Bronchial epithelial cell (primary cell): ENCODE results near the gene APP. TPM values are rescaled to one million over a fixed set of nuclear protein-coding genes. Genes with fewer than 3 reads are reported as not detected.

Experiments used
- DNase-seq: peaks from one replicate; pipeline ENCODE4 v3.0.0-alpha.2; 2010; ENCODE audit warnings: low read depth
- FAIRE-seq: peaks from 2 replicates; lab custom pipeline; 2011; peaks lifted over from hg19 to GRCh38; lab: Jason Lieb, UNC
- H3K27me3 ChIP-seq: 2 replicates; pipeline ENCODE4 v1.5.1; 2011; ENCODE audit warnings: low read length; ENCODE audit not compliant: control insufficient read depth, insufficient read depth
- H3K36me3 ChIP-seq: 2 replicates; pipeline ENCODE4 v1.5.1; 2011; ENCODE audit warnings: low read length; ENCODE audit not compliant: control insufficient read depth, insufficient read depth
- H3K4me3 ChIP-seq: 2 replicates; pipeline ENCODE4 v1.5.1; 2011; ENCODE audit warnings: mild to moderate bottlenecking, low read depth, low read length, control low read depth
- total RNA-seq: library from RNA; depleted of rRNA; stranded (reverse); fragments of >200 nt; gene quantifications from 2 replicates; pipeline ENCODE4 v1.2.1, GENCODE V29; 2014
- TF ChIP-seq, protein P1 (sequence below): IDR thresholded peaks from 2 replicates; pipeline ENCODE4 v1.5.1; 2011; ENCODE audit warnings: mild to moderate bottlenecking, moderate library complexity, low read length, control low read depth, inconsistent platforms; ENCODE audit not compliant: insufficient read depth, severe bottlenecking

APP gene
- total RNA-seq, 1 donor from 2014 or later: 745 TPM

- TF ChIP-seq, protein P1, sequence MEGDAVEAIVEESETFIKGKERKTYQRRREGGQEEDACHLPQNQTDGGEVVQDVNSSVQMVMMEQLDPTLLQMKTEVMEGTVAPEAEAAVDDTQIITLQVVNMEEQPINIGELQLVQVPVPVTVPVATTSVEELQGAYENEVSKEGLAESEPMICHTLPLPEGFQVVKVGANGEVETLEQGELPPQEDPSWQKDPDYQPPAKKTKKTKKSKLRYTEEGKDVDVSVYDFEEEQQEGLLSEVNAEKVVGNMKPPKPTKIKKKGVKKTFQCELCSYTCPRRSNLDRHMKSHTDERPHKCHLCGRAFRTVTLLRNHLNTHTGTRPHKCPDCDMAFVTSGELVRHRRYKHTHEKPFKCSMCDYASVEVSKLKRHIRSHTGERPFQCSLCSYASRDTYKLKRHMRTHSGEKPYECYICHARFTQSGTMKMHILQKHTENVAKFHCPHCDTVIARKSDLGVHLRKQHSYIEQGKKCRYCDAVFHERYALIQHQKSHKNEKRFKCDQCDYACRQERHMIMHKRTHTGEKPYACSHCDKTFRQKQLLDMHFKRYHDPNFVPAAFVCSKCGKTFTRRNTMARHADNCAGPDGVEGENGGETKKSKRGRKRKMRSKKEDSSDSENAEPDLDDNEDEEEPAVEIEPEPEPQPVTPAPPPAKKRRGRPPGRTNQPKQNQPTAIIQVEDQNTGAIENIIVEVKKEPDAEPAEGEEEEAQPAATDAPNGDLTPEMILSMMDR: no peak
- FAIRE-seq (no peak), DNase-seq (no peak)
- Histone ChIP-seq H3K27me3 (no peaks in the 10 kb centered on the region), H3K4me3 (peak overlapping the region; percentile 87), H3K36me3 (no peaks in the 10 kb centered on the region)
Measured at GRCh38 chr21:26169611-26170470, 729 bp downstream of the APP start.

DNA sequence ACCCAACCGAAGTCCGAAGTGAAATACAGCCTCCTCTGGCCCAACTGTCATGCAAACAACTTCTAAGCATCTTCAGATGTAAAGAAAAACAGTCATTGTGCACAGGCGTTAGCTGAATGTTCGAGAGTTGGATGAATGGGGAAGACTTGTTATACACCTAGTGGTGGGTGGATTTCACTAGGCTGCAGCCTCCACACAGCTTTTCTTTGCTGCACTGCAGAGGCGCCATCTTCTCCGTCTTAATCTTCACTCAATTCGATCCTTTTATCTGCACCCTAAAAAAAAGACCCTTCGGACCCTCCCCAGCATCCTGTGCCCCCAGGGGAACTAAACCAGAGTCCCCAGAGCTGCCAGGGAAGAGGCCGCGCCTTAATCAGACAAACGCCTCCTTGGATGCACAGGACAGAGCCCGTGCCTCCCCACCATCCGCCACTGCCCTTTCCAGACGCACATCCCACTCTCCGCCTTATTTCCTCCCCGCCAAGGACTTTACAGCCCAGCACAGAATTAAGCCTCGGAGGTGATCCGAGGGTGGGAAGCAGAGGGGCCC lies 1.4 kb downstream of the APP start:
- DNase-seq (no peak), FAIRE-seq (no peak)
- H3K36me3 ChIP-seq: no peaks in the 10 kb centered on the region
- H3K27me3 ChIP-seq: no peaks in the 10 kb centered on the region
- TF ChIP-seq, protein P1: peak; percentile 36
- H3K4me3 ChIP-seq: peak overlapping the region; percentile 87

GRCh38 chr21:26168371-26168770 lies 2.2 kb downstream of the APP start:
- no peaks in the 10 kb centered on the region for H3K36me3 ChIP-seq
- no peak overlapping the region for H3K4me3 ChIP-seq
- DNase-seq (no peak), FAIRE-seq (no peak)
- TF ChIP-seq, protein P1: no peak
- H3K27me3 ChIP-seq: no peaks in the 10 kb centered on the region

GRCh38 chr21:26167593-26167992 lies 3.0 kb downstream of the APP start:
- TF ChIP-seq, protein P1: no peak
- DNase-seq: no peak
- no peak for FAIRE-seq
- no peaks in the 10 kb centered on the region for H3K36me3 ChIP-seq
- no peak overlapping the region for H3K4me3 ChIP-seq
- H3K27me3 ChIP-seq: no peaks in the 10 kb centered on the region

DNA sequence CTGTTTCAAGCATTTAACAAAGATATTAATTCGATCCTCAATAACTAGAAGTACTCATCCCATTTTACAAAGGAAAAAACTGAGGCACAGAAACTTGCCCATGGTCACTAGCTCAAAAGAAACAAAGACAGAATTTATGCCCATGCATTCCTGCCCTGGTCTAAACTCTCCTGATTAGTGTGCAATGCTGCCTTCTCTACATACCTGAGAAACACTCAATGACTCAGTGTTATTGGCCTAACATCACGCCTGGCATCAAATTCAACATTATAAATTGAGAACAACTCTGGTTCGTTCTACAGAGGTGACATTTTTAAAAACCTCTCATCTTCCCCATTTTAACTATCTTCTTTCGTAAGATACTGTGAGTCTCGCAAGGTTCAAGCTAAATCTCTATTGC lies 5.2 kb downstream of the APP start:
- H3K4me3 ChIP-seq: no peak overlapping the region
- DNase-seq: peak; percentile 58
- peak; percentile 58 for FAIRE-seq

More for the DNA sequence above, 5.2 kb downstream of the APP start:
- TF ChIP-seq, protein P1: no peak
- Histone ChIP-seq H3K27me3 (no peaks in the 10 kb centered on the region), H3K36me3 (no peaks in the 10 kb centered on the region)
